ENCODE measurements around the gene PRPF19.

The PRPF19 gene

GRCh38 chr11:60872124-60872960, 34.0 kb downstream of the PRPF19 start:
- DNase-seq = no peak

GRCh38 chr11:60871378-60872061, 34.9 kb downstream of the PRPF19 start:
- DNase-seq = no peak

GRCh38 chr11:60870733-60871377, 35.5 kb downstream of the PRPF19 start:
- DNase-seq = no peak

GRCh38 chr11:60870276-60870675, 36.1 kb downstream of the PRPF19 start:
- no peak for DNase-seq

- no peak for DNase-seq
Measured at GRCh38 chr11:60869451-60869825, 36.9 kb downstream of the PRPF19 start.

- no peak for DNase-seq
Measured at GRCh38 chr11:60868682-60869450, 37.5 kb downstream of the PRPF19 start.

- no peak for DNase-seq
Measured at GRCh38 chr11:60867871-60868681, 38.3 kb downstream of the PRPF19 start.

- no peak for DNase-seq
Measured at GRCh38 chr11:60866911-60867870, 39.2 kb downstream of the PRPF19 start, which contains the start of gene ZP1. Gene ZP1, plus strand, starts transcription at chr11:60867542. Its CDS starts 20 bp downstream, at chr11:60867562.

- DNase-seq = no peak
Measured at GRCh38 chr11:60864856-60865513, 41.4 kb downstream of the PRPF19 start.

GRCh38 chr11:60863550-60864521, 42.5 kb downstream of the PRPF19 start:
- no peak for DNase-seq

- DNase-seq = no peak
Measured at GRCh38 chr11:60862171-60862570, 44.2 kb downstream of the PRPF19 start.

GRCh38 chr11:60860943-60861342, 45.4 kb downstream of the PRPF19 start:
- no peak for DNase-seq

GRCh38 chr11:60859616-60860250, 46.7 kb downstream of the PRPF19 start:
- DNase-seq = no peak

- no peak for DNase-seq
Measured at GRCh38 chr11:60858731-60859464, 47.5 kb downstream of the PRPF19 start.

- DNase-seq = no peak
Measured at GRCh38 chr11:60858236-60858635, 48.1 kb downstream of the PRPF19 start.

- DNase-seq = no peak
Measured at GRCh38 chr11:60857378-60858232, 48.8 kb downstream of the PRPF19 start.
